Spleen (tissue), 13 donors: ENCODE data around the gene BNIP2. TPM values are rescaled to one million over a fixed set of nuclear protein-coding genes. Genes with fewer than 3 reads are reported as not detected.

Experiments
- DNase-seq: peaks from one replicate; pipeline ENCODE4 v3.0.0-alpha.2; 2020
- H3K27ac ChIP-seq, 8 donors: fragments of 200-600 bp; sonication (generic) in 7 of 8; 1 replicate in 4 of 8; 2 replicates in 4 of 8; pipeline versions ENCODE4 v1.5.0 to v1.8.0; 2016 to 2021; ENCODE audit warnings: inconsistent platforms in 4 of 8, mild to moderate bottlenecking in 4 of 8, moderate library complexity in 1 of 8
- H3K27me3 ChIP-seq, 7 donors: fragments of 200-600 bp; sonication (generic) in 6 of 7; replicated peaks in 1 of 7; 1 replicate in 4 of 7; 2 replicates in 3 of 7; pipeline versions ENCODE4 v1.5.0 to v1.8.0; 2016 to 2021; ENCODE audit warnings: inconsistent platforms in 3 of 7, mild to moderate bottlenecking in 1 of 7
- H3K36me3 ChIP-seq, 6 donors: fragments of 200-600 bp; sonication (generic) in 5 of 6; 1 replicate in 4 of 6; 2 replicates in 2 of 6; pipeline versions ENCODE4 v1.5.0 to v1.8.0; 2016 to 2021; ENCODE audit warnings: inconsistent platforms in 2 of 6
- H3K4me1 ChIP-seq, 6 donors: fragments of 200-600 bp; sonication (generic) in 5 of 6; 1 replicate in 3 of 6; 2 replicates in 3 of 6; pipeline versions ENCODE4 v1.5.0 to v1.8.0; 2016 to 2021; ENCODE audit warnings: inconsistent platforms in 3 of 6
- H3K4me3 ChIP-seq, 8 donors: fragments of 200-600 bp; sonication (generic) in 7 of 8; 1 replicate in 4 of 8; 2 replicates in 4 of 8; pipeline versions ENCODE4 v1.5.0 to v1.8.0; 2016 to 2021; ENCODE audit warnings: inconsistent platforms in 4 of 8, mild to moderate bottlenecking in 4 of 8, moderate library complexity in 2 of 8
- H3K9me3 ChIP-seq, 8 donors: fragments of 200-600 bp; sonication (generic) in 7 of 8; 1 replicate in 4 of 8; 2 replicates in 4 of 8; pipeline versions ENCODE4 v1.5.0 to v1.8.0; 2016 to 2021; ENCODE audit warnings: inconsistent platforms in 4 of 8
- CTCF ChIP-seq, 11 experiments: fragments of 200-600 bp in 7 of 11; fragments of 450-650 bp in 4 of 11; sonication (generic) in 4 of 11; IDR thresholded peaks in 8 of 11; conservative IDR thresholded peaks in 3 of 11; 1 replicate in 7 of 11; 2 replicates in 4 of 11; pipeline versions ENCODE4 v1.4.0 to v1.8.0; 2016 to 2021; ENCODE audit warnings: antibody characterized with exemption in 11 of 11, inconsistent platforms in 4 of 11, mild to moderate bottlenecking in 1 of 11
- POLR2A ChIP-seq, 3 donors: fragments of 450-650 bp; IDR thresholded peaks; one replicate each; pipeline ENCODE4 v1.5.1; 2017; ENCODE audit warnings: antibody characterized with exemption in 3 of 3, mild to moderate bottlenecking in 1 of 3
- POLR2AphosphoS5 ChIP-seq, 3 donors: sonication (generic); formaldehyde crosslinking; IDR thresholded peaks; one replicate each; pipeline ENCODE4 v1.5.1; 2017; ENCODE audit warnings: antibody characterized with exemption in 3 of 3
- WGBS, 5 donors: extraction: QIAGEN DNeasy Blood & Tissue Kit in 3 of 5; methylation state at CpG; one replicate each; pipeline versions ENCODE4 v1.1.5 to v1.1.7; 2013 to 2018; 5-methylcytosine and 5-hydroxymethylcytosine counted together
- intact Hi-C: fragments of 100-400 bp; cut with DNase I; formaldehyde crosslinking; loops from one replicate; pipeline ENCODE4 v1.15.0; 2023; ENCODE audit warnings: low total_unique reads
- long read RNA-seq, 2 donors: transcript quantifications; one replicate each; lab custom pipeline, GENCODE V29; 2026
- polyA plus RNA-seq, 3 donors: library from polyadenylated mRNA; stranded (reverse); fragments of 200-250 nt; gene quantifications; one replicate each; pipeline ENCODE4 v1.2.1, GENCODE V29; 2013
- total RNA-seq, 7 donors: library from RNA; depleted of rRNA in 3 of 7; stranded (reverse); fragments of >200 nt in 3 of 7; fragmentation: NEBNext Ultra II Directional in 4 of 7; extraction: Animal tissue kit (Norgen Biotek cat#: 25700) in 4 of 7; gene quantifications; one replicate each; pipeline versions ENCODE4 v1.1.0 to v1.2.1, GENCODE V29; 2016 to 2021
- donor health status: healthy with polysubstance abuse.
- donor health status: DM: no; HTN: no; CAD: no; lungs with moderate emphysema.
- donor health status: DM: no; HTN: no; CAD: no.
- donor health status: Bipolar disorder and iron deficiency.
- donor health status: healthy.
- donor health status: DM: no; HTN: no; CAD: no.
- donor health status: DM: yes; HTN: yes; CAD: no.

Gene BNIP2
- 100 to 1,000 TPM in 6 of 7 donors, 10 to 100 TPM in 1; 92.4 to 232 (median 125) TPM for total RNA-seq
- 10 to 100 TPM; 34.1 to 43.5 (median 37.5) TPM for polyA plus RNA-seq
- long read RNA-seq, donor 1, full-length matches to known transcripts: 24 of 24 reads
- long read RNA-seq, donor 1, partial matches to known transcripts: 0 of 24 reads
- long read RNA-seq, donor 1, other reads (novel, unspliced or antisense): 0 of 24 reads
- long read RNA-seq, donor 2, full-length matches to known transcripts: 18 of 18 reads
- long read RNA-seq, donor 2, partial matches to known transcripts: 0 of 18 reads
- long read RNA-seq, donor 2, other reads (novel, unspliced or antisense): 0 of 18 reads

- peak; percentile 100 for DNase-seq
- Histone ChIP-seq H3K4me1 (peaks cover 45 to 63% (median 52%) of the 10 kb centered on the region in 6 donors), H3K27me3 (no peaks in the 10 kb centered on the region), H3K9me3 (no peaks in the 10 kb centered on the region), H3K4me3 (peak within 1 kb of the TSS; percentile 71 to 96 (median 85)), H3K27ac (peak within 1 kb of the TSS; percentile 98 to 100 (median 100)), H3K36me3 (peaks cover 0 to 10% (median 0%) of the 10 kb centered on the region in 6 donors)
- intact Hi-C loops: no loop called here
- WGBS, 5 donors: 0 to 1% (median 0%) methylated on average over 52 to 78 of the region's 78 CpGs
- TF ChIP-seq POLR2AphosphoS5 (IDR thresholded peaks at IDR 0.05) (peak; percentile 98 to 100 (median 98)), POLR2A (IDR thresholded peaks at IDR 0.05) (peak; percentile 73 to 93 (median 81)), CTCF (IDR thresholded peaks at IDR 0.05 in 8 of 11, conservative IDR thresholded peaks at IDR 0.05 in 3 of 11) (peak in 3 of 11 experiments; percentile 15 to 24 (median 24))
Observed at GRCh38 chr15:59688782-59689625, at the start of gene BNIP2. Gene BNIP2 (minus strand): TSS chr15:59689320. CDS start chr15:59682457, 6,863 bp downstream.

DNA sequence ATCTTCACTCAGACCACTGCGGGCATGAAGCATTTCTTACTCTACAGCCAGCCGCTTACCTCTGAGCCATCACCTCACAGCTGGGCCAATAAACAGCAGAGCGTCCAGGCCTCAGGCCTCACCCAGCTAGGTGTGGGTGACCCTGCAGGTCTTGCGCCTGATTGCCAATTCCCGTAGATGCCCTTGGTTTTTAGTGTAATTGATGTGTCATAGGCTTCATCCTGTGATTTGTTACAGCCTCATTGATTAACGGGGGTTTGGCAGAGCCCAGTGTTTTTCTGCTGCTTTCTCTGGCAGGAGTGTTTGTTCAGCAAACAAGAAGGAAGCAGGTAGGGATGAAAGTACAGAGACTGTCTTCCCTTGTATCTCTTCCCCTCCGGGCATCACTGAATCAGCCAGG is 49.6 kb upstream of the BNIP2 start:
- Histone ChIP-seq H3K27ac (no peak overlapping the region), H3K9me3 (peaks cover 0 to 6% (median 2%) of the 10 kb centered on the region in 8 donors), H3K4me1 (no peaks in the 10 kb centered on the region), H3K27me3 (peaks cover 0 to 30% (median 0%) of the 10 kb centered on the region in 7 donors), H3K4me3 (no peak overlapping the region), H3K36me3 (no peaks in the 10 kb centered on the region)
- 87 to 95% (median 89%) methylated on average over 7 of the region's 7 CpGs for WGBS, 5 donors
- intact Hi-C loops: no loop called here
- DNase-seq: no peak
- no peak for TF ChIP-seq POLR2AphosphoS5 (IDR thresholded peaks at IDR 0.05)
- TF ChIP-seq CTCF (IDR thresholded peaks at IDR 0.05 in 8 of 11, conservative IDR thresholded peaks at IDR 0.05 in 3 of 11): no peak
- TF ChIP-seq POLR2A (IDR thresholded peaks at IDR 0.05): no peak

GRCh38 chr15:59736181-59736580 is 47.1 kb upstream of the BNIP2 start:
- peaks cover 0 to 13% (median 0%) of the 10 kb centered on the region in 7 donors for H3K27me3 ChIP-seq
- no peak for TF ChIP-seq POLR2A (IDR thresholded peaks at IDR 0.05)
- no peak for TF ChIP-seq POLR2AphosphoS5 (IDR thresholded peaks at IDR 0.05)
- no peak for TF ChIP-seq CTCF (IDR thresholded peaks at IDR 0.05 in 8 of 11, conservative IDR thresholded peaks at IDR 0.05 in 3 of 11)
- H3K4me1 ChIP-seq: no peaks in the 10 kb centered on the region
- intact Hi-C loops: no loop called here
- H3K27ac ChIP-seq: no peak overlapping the region
- no peak for DNase-seq
- no peaks in the 10 kb centered on the region for H3K36me3 ChIP-seq
- H3K4me3 ChIP-seq: no peak overlapping the region
- WGBS, 5 donors: 83 to 90% (median 86%) methylated on average over 7 of the region's 7 CpGs
- no peaks in the 10 kb centered on the region for H3K9me3 ChIP-seq

- Histone ChIP-seq H3K36me3 (no peaks in the 10 kb centered on the region), H3K9me3 (no peaks in the 10 kb centered on the region), H3K4me3 (no peak overlapping the region), H3K4me1 (no peaks in the 10 kb centered on the region), H3K27ac (no peak overlapping the region), H3K27me3 (peaks cover 0 to 26% (median 0%) of the 10 kb centered on the region in 7 donors)
- intact Hi-C loops: loop anchor here (10.0 kb wide), 2 partner anchors 460 to 600 kb away; no protein-coding TSS in a partner anchor
- DNase-seq: no peak
- no peak for TF ChIP-seq POLR2AphosphoS5 (IDR thresholded peaks at IDR 0.05)
- TF ChIP-seq CTCF (IDR thresholded peaks at IDR 0.05 in 8 of 11, conservative IDR thresholded peaks at IDR 0.05 in 3 of 11): peak in 1 of 11 experiments; percentile 1
- no peak for TF ChIP-seq POLR2A (IDR thresholded peaks at IDR 0.05)
- 24 to 35% (median 29%) methylated on average over 3 of the region's 3 CpGs for WGBS, 5 donors
Observed at GRCh38 chr15:59725151-59725486, 36.0 kb upstream of the BNIP2 start.
